ENCODE measurements around the gene NT5DC1.
A peak's percentile ranks its signal among the peaks of the same experiment; 100 is the strongest.

The NT5DC1 gene

GRCh38 chr6:116113386-116113785 lies 12.7 kb downstream of the NT5DC1 start:
- H3K9me3 ChIP-seq (ENCODE audit: severe bottlenecking): no peaks in the 10 kb centered on the region
- DNase-seq (ENCODE audit: low spot score) (no peak), ATAC-seq (ENCODE audit: low read depth) (no peak)
- no peak for TF ChIP-seq CTCF (IDR thresholded peaks at IDR 0.05; ENCODE audit: poor library complexity, severe bottlenecking)
- no peak overlapping the region for H3K4me3 ChIP-seq (ENCODE audit: severe bottlenecking)
- H3K27ac ChIP-seq (ENCODE audit: poor library complexity, severe bottlenecking): no peak overlapping the region
- no peaks in the 10 kb centered on the region for H3K4me1 ChIP-seq (ENCODE audit: insufficient read depth, poor library complexity, severe bottlenecking)
- H3K27me3 ChIP-seq (ENCODE audit: insufficient read depth, poor library complexity, severe bottlenecking): no peaks in the 10 kb centered on the region
- peaks cover 83% of the 10 kb centered on the region for H3K36me3 ChIP-seq (ENCODE audit: low read depth)

GRCh38 chr6:116115781-116116180 lies 15.1 kb downstream of the NT5DC1 start:
- ATAC-seq (ENCODE audit: low read depth): no peak
- TF ChIP-seq CTCF (IDR thresholded peaks at IDR 0.05; ENCODE audit: poor library complexity, severe bottlenecking): peak; percentile 61
- H3K27ac ChIP-seq (ENCODE audit: poor library complexity, severe bottlenecking): no peak overlapping the region
- peaks cover 69% of the 10 kb centered on the region for H3K36me3 ChIP-seq (ENCODE audit: low read depth)
- H3K4me1 ChIP-seq (ENCODE audit: insufficient read depth, poor library complexity, severe bottlenecking): no peaks in the 10 kb centered on the region
- no peak for DNase-seq (ENCODE audit: low spot score)
- H3K9me3 ChIP-seq (ENCODE audit: severe bottlenecking): no peaks in the 10 kb centered on the region
- H3K27me3 ChIP-seq (ENCODE audit: insufficient read depth, poor library complexity, severe bottlenecking): no peaks in the 10 kb centered on the region
- no peak overlapping the region for H3K4me3 ChIP-seq (ENCODE audit: severe bottlenecking)

GRCh38 chr6:116118608-116119007 lies 18.0 kb downstream of the NT5DC1 start:
- Histone ChIP-seq H3K27me3 (ENCODE audit: insufficient read depth, poor library complexity, severe bottlenecking) (no peaks in the 10 kb centered on the region), H3K36me3 (ENCODE audit: low read depth) (peaks cover 41% of the 10 kb centered on the region), H3K4me1 (ENCODE audit: insufficient read depth, poor library complexity, severe bottlenecking) (no peaks in the 10 kb centered on the region), H3K9me3 (ENCODE audit: severe bottlenecking) (no peaks in the 10 kb centered on the region), H3K27ac (ENCODE audit: poor library complexity, severe bottlenecking) (no peak overlapping the region), H3K4me3 (ENCODE audit: severe bottlenecking) (no peak overlapping the region)
- no peak for TF ChIP-seq CTCF (IDR thresholded peaks at IDR 0.05; ENCODE audit: poor library complexity, severe bottlenecking)
- DNase-seq (ENCODE audit: low spot score) (no peak), ATAC-seq (ENCODE audit: low read depth) (no peak)

- H3K36me3 ChIP-seq (ENCODE audit: low read depth): peaks cover 36% of the 10 kb centered on the region
- no peak for ATAC-seq (ENCODE audit: low read depth)
- no peak for DNase-seq (ENCODE audit: low spot score)
These were observed 19.8 kb downstream of the NT5DC1 start for GRCh38 chr6:116120430-116120829.

More at GRCh38 chr6:116120430-116120829, 19.8 kb downstream of the NT5DC1 start:
- no peaks in the 10 kb centered on the region for H3K4me1 ChIP-seq (ENCODE audit: insufficient read depth, poor library complexity, severe bottlenecking)
- no peak for TF ChIP-seq CTCF (IDR thresholded peaks at IDR 0.05; ENCODE audit: poor library complexity, severe bottlenecking)
- no peaks in the 10 kb centered on the region for H3K9me3 ChIP-seq (ENCODE audit: severe bottlenecking)
- no peaks in the 10 kb centered on the region for H3K27me3 ChIP-seq (ENCODE audit: insufficient read depth, poor library complexity, severe bottlenecking)
- no peak overlapping the region for H3K4me3 ChIP-seq (ENCODE audit: severe bottlenecking)
- no peak overlapping the region for H3K27ac ChIP-seq (ENCODE audit: poor library complexity, severe bottlenecking)

All from RWPE2 (cell line).